ENCODE results near the gene SPTA1. TPM values are rescaled to one million over a fixed set of nuclear protein-coding genes. Genes with fewer than 3 reads are reported as not detected.
"Not testable (repeated sequence)": the region's sequence is repeated elsewhere in the genome, so short reads cannot be mapped to it uniquely, and the experiment has no call there.

SPTA1 gene
- total RNA-seq = not detected in 2 replicates

DNA sequence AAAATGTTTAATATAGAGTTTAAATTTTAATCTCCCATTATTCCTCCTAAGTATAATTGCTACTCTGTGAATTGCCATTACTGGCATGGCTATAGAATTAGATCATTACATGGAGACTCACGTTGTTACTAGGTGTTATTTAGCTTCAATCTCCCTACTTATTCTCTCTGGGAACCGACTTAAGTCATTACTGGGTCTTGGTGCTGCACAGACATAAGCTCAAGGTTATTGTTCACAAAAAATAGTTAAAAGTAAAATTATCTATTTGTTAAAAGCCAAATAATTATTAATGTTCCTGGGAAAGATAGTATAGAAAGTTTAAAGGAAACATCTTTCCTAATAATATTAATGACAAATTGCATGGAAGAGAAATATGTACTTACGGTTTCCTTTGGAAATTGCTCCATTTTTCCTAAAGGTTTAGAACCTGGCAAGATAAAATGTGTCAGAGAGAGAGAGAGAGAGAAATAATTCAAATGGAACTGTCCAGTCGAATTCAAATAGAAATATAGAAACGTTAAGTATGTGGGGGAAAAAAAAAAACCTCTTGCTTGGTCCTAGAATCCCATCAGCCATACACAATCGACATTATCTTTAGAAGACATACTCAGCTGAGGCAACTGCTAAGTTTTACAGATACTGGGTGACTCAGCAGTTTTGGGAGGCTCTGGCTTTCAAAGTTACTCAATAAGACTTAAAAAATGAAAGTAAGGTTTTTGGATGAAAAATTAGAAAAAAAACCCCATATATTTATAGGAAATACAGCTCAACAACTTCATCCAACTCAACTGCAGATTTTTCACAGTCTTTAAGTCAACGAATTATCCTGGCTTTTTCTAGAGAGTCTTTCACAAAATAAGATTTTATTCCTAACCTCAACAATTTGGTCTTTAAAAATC is at the start of gene SPTA1:
Gene SPTA1 (minus strand): TSS at position 605 of the 899 bp plus-strand sequence. CDS start 198 bp downstream, at position 407.
- DNase-seq (ENCODE audit: extremely low read depth, low read depth, low spot score) = no peak

DNA sequence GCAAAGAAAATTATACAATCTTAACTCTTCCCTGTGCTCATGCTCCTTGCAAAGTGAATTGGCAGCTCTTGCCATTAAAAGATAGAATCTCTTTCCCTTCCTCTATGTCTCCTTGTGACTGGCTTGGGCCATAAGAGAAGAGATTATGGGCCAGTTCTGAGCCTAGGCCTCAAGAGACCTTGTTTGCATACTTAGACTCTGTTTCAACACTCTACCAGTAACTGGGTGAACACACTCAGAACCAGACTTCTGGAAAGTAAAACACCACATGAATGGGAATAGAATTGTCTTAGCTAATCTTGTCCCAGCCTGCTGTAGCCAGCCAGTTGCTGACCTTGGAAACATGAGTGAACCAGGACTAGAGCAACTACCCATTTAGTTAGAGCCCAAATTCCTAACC is 49.3 kb upstream of the SPTA1 start:
- DNase-seq (ENCODE audit: extremely low read depth, low read depth, low spot score) = no peak

DNA sequence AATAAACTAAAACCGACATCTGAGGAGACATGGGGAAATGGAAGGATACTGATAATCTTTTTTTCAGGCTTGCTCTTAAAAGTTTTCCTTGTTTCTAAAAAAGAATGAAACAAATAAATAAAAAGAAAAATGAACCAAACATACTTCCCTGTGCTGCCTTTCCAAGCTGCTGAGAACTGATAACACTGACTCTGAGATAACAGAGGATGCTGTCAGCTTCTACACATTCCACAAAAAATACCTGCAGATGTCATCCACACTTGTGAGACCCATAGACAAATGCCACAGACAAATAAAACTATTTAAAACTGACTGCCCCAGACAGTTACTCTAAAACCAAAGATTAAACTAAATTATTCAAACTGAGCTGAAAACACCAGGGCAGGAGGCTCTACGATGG is 46.0 kb upstream of the SPTA1 start:
- DNase-seq (ENCODE audit: extremely low read depth, low read depth, low spot score) = no peak

DNA sequence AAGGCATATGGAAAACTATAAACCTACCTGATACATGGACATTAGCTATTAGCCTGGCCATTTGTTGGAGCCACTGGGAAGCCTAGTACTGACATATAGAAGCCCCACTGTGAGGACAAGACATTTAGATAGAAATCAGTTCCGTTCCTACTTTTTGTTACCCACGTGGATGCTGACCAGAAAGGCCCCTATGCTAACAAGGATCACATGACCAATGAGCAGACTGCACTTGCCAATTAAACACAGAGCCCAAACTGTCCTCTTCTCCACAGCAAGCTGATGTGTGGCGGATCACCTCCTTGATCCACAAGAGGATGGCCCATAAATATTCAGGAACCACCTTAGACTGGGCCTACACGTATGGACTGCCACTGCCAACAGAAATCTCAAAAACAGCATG is 45.2 kb upstream of the SPTA1 start:
- DNase-seq (ENCODE audit: extremely low read depth, low read depth, low spot score) = no peak

DNA sequence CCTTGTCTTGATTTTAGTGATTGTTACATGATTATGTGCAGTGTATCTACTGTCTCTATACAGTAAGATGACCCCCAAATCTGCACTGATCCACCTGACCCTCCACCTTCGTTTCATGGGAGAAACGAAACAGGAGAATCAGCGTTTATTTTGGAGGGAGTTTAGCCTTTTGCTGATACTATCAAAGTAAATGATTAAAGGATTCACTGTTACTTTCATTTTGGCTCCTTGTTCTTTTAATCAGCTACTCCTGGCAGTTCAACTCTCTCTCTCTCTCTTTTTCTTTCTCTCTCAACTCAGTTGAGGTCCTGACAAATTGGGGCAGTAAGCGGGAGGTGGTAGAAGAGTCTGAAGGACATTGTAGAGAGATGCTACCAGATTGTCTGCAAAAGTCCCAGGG is 43.9 kb upstream of the SPTA1 start:
- no peak for DNase-seq (ENCODE audit: extremely low read depth, low read depth, low spot score)

DNA sequence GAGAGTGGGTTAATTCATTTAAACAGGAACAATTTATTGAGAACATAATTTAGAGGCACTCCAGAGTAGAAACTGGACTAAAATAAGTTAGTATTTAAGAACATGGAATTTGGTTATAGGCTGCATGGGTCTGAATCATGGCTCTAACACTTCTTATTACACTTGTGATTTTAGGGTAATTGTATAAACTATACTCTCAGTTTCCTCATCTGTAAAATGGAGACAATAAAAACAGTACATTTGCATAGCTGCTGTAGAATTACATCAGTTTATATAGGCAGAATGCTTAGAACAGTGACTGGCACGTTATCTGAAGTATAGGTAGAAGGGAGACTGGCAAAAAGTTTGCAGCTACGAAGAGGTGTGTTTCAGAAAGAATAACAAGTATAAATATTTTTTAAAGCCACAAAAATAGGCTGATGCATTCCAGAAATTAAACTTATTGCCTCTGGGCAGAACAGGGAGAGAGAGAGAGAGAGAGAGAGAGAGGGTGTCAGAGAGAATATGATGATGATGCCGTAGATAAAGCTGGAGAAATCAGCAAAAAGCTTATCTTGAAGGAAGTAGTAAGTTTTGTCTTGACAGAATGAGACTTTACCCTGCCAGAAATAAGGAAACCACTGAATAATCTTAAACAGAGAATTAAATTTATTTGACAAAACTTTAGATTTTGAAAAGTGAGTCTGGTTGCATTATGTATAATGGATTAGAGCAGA is 42.2 kb upstream of the SPTA1 start:
- DNase-seq (ENCODE audit: extremely low read depth, low read depth, low spot score) = no peak

DNA sequence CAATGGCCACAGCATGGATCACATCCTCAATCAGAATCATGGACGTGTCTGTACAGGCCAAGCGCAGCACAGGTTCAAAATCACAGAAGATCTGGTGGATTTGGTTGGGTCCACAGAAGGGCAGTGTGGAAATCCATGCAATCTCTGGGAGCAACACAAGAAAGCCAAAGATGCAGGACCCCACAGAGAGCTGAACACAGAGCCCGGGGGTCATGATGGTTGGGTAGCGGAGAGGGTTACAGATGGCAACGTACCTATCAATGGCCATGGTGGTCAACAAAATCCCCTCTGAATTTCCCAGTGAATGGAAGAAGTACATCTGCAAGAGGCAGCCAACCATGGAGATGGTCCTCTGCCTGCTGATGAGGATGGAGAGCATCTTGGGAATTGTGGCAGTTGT is 37.9 kb upstream of the SPTA1 start:
- DNase-seq (ENCODE audit: extremely low read depth, low read depth, low spot score) = no peak

DNA sequence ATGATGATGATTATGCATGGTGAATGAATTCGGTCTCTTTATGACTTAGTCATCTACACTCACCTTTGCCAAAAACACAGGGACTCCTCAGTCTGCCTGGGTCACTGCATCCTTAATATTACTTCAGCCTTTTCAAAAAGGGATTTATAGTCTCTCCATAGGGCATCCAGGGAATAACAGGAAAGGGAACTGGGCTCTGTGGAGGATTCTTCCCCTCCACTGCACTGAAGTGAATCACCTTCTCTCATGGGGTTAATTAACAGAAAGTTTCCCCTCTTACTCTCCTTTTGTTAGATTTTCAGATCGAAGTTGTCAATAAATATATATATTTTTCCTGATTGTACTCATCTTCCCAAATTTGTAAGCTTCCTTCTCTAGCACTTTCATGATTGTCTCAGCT is 34.1 kb upstream of the SPTA1 start, which contains the start of gene OR6K3:
Gene OR6K3 (minus strand): TSS at position 101 of the 400 bp plus-strand sequence. CDS start 2,605 bp downstream, outside the sequence.
- no peak for DNase-seq (ENCODE audit: extremely low read depth, low read depth, low spot score)

DNA sequence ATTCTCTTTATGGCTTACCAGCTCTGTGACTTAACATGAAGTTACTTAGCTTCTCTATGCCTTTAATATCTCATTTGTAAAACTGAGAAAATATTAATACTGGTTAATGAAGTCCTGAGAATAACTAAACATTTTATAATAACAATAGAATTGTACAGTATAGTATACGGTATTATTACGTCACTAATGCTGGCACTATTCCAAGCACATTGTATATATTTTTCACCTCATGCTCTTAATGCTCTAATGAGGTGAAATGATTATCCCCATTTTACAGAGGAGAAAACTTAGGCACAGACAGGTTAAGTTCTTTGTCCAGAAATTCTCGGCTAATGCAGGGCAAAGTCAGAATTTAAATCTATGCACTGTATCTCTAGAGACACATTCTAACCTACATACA is 33.1 kb upstream of the SPTA1 start:
- DNase-seq (ENCODE audit: extremely low read depth, low read depth, low spot score) = no peak

DNA sequence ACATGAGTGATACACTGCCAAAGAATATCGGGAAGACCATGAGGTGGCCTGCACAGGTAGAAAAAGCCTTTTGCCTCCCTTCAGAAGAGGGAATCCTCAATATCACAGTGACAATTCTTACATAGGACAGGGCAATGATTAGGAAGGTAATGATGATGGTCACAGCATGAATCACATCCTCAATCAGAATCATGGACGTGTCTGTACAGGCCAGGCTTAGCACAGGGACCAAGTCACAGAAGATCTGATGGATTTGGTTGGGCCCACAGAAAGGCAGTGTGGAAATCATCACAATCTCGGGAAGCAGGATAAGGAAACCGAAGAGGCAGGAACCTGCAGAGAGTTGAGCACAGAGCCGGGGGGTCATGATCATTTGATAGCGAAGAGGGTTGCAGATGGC is 30.8 kb upstream of the SPTA1 start:
- no peak for DNase-seq (ENCODE audit: extremely low read depth, low read depth, low spot score)

DNA sequence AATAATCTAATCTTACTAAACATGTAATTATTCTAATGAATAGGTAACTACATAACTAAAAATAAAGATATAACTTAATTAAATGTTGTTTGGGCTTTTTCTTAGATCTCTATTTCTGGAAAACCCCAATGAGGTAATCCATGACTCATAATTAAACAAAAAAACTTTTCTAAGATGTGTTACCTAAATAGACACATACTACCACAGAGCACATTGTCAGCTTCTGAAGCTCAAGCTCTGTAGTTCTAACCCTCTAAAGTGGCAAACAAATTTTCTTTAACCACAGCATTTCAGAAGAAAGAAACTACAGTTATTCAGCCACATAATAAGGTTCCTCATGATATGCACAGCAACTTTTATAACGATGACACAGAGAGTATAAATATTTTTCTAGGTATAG is 29.8 kb upstream of the SPTA1 start:
- no peak for DNase-seq (ENCODE audit: extremely low read depth, low read depth, low spot score)

DNA sequence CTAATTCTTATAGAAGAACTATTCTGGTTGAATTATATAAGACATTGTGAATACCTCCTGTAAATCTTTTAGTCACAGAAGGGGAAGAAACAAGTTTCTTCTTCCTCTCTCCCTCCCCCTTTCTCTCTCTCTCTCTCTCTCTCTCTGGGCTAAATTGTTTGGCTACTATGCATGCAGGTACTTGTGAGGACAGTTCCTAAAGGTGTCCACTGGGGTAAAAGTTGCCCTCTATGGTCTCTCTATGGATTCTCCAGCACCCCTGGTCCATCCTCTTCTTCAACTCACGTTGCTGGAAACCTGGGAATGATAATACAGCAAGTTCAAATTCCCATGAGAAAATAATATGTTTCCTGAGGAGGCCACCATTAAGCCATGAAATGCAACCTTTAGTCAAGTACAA is 28.2 kb upstream of the SPTA1 start:
- DNase-seq (ENCODE audit: extremely low read depth, low read depth, low spot score) = no peak

DNA sequence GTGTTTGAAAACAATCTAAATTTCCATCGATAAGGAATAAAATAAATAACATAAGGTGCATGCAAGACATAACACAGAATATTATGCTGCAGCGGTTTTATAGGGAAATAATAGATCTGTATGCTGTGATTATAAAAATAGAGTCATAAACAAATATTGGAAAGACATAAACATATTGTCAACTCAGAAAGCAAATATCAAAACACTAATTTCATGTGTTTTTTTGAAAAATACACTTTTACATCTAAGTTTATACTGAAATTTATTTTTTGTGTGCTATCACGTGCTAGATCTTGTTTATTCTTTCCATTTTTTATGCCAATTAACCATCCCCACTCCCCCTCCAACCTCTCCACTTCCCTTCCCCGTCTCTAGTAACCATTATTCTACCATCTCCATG is 24.6 kb upstream of the SPTA1 start:
- DNase-seq (ENCODE audit: extremely low read depth, low read depth, low spot score) = no peak

DNA sequence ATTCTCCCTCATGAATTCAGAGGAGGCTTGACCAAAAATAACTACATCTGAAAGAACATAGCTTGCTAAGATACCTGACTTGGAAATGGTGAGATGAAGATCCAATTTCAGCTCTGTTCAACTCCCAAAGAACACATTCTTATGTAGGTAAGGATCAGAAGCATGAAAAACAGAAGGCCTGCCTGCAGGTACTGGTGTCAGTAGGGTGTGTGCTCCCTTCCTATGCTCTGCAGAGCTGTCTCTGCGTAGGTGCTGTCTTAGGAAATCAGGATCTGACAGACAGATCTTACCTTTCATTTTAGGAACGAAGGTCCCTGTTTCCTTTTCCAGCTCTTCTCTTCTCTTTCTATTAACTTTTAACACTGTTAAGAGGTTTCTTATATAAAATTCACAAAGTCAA is 19.6 kb upstream of the SPTA1 start:
- no peak for DNase-seq (ENCODE audit: extremely low read depth, low read depth, low spot score)

DNA sequence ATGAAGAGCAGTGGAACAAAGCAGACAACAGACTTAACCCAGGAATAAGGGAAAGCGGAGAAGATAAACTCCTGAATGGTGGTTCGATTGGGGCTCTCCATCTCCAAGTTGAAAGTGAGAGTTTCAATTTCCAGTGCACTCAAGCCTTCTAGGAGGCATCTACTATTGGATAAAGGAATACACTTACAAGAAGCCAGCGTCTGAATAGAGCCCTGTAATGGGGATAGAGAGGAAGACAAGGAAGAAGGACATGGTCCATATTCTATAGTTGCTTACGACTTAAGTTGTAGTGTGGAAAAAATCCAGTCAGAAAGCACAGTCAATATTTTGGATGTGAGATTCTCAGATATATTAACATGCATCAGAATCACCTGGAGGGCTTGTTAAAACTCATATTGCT is 14.0 kb upstream of the SPTA1 start, which contains the start of gene OR6K2:
Gene OR6K2 (minus strand): TSS at position 101 of the 400 bp plus-strand sequence. CDS start 0 bp downstream, at position 101.
- DNase-seq (ENCODE audit: extremely low read depth, low read depth, low spot score) = no peak

DNA sequence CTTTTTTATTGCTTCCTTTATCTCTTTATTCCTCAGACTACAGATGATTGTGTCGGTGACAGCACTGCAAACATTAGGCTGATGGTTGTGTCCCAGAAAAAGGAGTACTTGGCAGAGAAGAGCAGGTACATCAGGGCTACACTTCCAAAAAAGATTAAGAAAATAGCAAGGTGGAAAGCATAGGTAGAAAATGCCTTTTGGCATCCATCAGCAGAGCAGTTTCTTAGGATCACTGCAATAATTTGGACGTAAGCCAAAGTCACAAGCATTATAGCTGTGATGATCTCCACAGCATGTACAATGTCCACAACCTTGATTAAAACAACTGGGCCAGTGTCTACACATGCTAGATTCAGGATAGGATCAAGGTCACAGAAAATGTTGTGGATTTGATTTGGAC is 8.1 kb upstream of the SPTA1 start:
- DNase-seq (ENCODE audit: extremely low read depth, low read depth, low spot score) = no peak

DNA sequence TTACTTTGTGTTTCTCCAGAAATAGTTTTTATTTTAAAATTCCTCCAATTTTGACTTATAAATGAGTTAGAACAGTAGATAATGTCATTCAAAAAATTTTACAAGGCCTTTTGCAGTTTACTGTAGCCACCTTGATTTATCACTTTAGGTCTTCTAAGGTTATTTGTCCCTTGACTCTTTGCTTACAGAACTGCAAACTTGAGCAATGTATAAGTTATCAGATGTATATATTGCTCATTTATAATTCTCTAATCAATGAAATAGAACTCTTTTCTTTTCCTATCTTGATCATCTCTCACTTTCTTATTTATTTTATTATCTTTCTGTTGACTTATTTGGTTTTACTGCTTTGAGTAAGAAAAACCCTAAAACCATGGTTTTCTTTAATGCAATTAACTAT is 5.8 kb upstream of the SPTA1 start:
- no peak for DNase-seq (ENCODE audit: extremely low read depth, low read depth, low spot score)

DNA sequence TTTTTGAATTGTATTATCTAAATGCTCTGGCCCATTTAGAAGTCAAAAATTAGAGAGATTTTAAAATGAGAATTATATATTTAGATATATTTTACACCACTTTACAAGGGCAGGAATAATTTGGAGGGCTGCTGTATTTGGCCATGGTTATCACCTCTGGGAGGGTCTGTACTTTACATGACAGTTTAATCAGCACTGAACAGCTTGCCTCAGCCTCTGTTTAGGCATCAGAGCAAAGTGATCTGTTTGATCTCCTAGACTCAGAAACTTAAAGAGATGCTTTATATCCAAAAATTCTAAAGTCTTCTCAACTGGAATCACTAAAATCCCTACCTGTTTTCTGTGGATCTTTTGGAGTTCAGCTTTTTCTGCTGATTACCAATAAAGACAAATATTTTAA is 5.4 kb upstream of the SPTA1 start:
- no peak for DNase-seq (ENCODE audit: extremely low read depth, low read depth, low spot score)

DNA sequence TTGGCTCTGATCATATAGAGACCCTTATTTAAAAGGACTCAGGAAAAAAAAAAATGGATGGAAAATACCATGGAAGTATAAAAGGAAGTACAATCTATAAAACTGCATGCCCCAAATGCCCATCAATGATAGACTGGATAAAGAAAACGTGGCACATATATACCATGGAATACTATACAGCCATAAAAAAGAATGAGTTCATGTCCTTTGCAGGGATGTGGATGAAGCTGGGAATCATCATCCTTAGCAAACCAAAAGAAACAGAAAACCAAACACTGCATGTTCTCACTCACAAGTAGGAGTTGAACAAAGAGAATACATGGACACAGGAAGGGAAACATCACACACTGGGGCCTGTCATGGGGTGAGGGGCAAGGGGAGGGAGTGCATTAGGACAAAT is 4.6 kb upstream of the SPTA1 start:
- DNase-seq (ENCODE audit: extremely low read depth, low read depth, low spot score) = not testable (repeated sequence)

DNA sequence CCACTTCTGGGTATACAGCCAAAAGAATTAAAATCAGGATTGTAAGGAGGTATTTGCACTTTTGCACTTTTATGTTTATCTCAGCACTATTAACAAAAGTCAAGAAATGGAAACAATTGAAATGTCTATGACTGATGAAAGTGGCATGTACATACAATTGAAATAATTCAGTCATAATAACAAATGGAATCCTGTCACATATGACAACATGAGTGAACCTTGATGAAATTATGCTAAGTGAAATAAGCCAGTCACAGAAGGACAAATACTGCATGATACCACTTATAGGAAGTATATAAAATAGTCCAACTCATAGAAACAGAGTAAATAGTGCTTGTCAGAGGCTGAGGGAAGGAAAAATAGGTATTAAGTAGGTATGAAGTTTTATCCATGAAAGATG is 3.4 kb upstream of the SPTA1 start:
- DNase-seq (ENCODE audit: extremely low read depth, low read depth, low spot score) = no peak

DNA sequence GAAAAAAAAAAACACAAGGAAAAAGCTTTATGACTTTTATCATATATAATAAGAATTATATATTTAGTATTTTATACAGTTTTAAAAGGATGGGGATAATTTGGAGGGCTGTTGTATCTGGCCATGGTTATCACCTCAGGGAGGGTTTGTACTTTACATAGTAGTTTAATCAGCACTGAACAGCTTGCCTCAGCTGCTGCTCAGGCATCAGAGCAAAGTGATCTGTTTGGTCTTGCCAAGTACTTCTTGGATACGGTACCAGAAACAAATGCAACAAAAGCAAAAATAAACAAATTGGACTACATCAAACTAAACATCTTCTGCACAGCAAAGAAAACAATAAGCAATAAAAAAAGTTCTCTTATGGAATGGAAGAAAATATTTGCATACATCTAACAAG is 2.6 kb upstream of the SPTA1 start:
- no peak for DNase-seq (ENCODE audit: extremely low read depth, low read depth, low spot score)

DNA sequence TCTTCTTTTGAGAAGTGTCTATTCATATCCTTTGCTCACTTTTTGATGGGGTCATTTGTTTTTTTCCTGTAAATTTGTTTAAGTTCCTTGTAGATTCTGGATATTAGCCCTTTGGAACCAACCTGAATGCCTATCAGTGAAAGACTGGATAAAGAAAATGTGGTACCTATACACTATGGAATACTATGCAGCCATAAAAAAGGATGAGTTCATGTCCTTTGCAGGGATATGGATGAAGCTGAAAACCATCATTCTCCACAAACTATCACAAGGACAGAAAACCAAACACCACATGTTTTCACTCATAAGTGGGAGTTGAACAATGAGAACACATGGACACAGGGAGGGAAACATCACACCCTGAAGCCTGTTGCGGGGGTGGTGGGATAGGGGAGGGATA is 1.8 kb upstream of the SPTA1 start:
- DNase-seq (ENCODE audit: extremely low read depth, low read depth, low spot score) = not testable (repeated sequence)

Measured in glomerular endothelial cell (primary cell).